AG04449 (cell line): ENCODE results near the gene RPS10.

ENCODE experiments used
- CTCF ChIA-PET: fragments of 350-600 bp; formaldehyde crosslinking; extraction: SDS; loops from one replicate; lab custom pipeline; 2021; ENCODE audit warnings: antibody characterized with exemption; lab: Yijun Ruan, JAX
- POLR2A ChIA-PET: fragments of 400-600, 350-600 bp; formaldehyde crosslinking; extraction: SDS; loops from one replicate; lab custom pipeline; 2020; ENCODE audit warnings: antibody characterized with exemption, inconsistent platforms; lab: Yijun Ruan, JAX
- DNase-seq: peaks from one replicate; pipeline ENCODE4 v3.0.0-alpha.2; 2010; ENCODE audit warnings: low read depth, low spot score
- H3K4me3 ChIP-seq: 2 replicates; pipeline ENCODE4 v1.5.1; 2011; ENCODE audit warnings: low read depth, mild to moderate bottlenecking, control low read depth, low read length
- TF ChIP-seq, protein P1 (sequence below): IDR thresholded peaks from one replicate; pipeline ENCODE4 v1.5.1; 2011; ENCODE audit warnings: mild to moderate bottlenecking, moderate library complexity, low read length, control low read depth, inconsistent platforms; ENCODE audit not compliant: insufficient read depth; ENCODE audit errors: missing control alignments

The RPS10 gene

DNA sequence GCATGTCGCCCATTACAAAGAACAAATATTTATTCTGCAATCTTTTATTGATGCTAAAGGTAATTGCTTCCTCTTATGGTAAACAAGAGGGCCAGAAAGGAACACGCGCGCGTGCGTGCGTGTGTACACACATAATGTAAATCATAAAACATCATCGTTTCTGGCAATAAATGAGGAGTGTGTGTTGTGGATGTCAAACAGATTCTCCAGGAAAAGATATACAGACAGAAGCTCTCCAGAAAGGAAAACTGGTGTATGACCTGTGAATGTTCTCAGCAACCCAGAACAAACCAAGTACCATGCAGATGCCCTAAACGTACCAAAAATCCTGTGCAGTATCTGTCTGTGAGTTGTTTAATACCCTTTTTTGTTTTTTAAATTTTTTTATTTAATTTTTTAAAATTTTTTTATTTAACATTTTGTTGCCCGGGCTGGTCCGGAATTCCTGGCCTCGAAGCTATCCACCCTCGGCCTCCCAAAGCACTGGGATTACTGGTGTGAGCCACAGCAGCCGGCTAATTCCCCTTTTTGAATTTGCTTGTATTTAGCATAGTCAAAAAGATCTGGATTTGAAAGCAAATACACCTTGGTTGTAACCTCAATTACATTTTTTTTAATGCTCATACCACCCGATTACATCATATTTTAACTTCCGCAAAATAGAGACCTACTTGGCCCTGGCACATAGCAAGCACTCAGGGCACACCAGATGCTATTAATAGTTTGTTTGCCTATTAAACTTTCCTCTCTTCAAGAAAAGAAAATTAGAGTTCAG, 32.5 kb downstream of the RPS10 start:
- H3K4me3 ChIP-seq = peak overlapping the region; percentile 83
- POLR2A ChIA-PET = no interaction called here
- no peak for DNase-seq
- TF ChIP-seq, protein P1, sequence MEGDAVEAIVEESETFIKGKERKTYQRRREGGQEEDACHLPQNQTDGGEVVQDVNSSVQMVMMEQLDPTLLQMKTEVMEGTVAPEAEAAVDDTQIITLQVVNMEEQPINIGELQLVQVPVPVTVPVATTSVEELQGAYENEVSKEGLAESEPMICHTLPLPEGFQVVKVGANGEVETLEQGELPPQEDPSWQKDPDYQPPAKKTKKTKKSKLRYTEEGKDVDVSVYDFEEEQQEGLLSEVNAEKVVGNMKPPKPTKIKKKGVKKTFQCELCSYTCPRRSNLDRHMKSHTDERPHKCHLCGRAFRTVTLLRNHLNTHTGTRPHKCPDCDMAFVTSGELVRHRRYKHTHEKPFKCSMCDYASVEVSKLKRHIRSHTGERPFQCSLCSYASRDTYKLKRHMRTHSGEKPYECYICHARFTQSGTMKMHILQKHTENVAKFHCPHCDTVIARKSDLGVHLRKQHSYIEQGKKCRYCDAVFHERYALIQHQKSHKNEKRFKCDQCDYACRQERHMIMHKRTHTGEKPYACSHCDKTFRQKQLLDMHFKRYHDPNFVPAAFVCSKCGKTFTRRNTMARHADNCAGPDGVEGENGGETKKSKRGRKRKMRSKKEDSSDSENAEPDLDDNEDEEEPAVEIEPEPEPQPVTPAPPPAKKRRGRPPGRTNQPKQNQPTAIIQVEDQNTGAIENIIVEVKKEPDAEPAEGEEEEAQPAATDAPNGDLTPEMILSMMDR = no peak
- CTCF ChIA-PET = interaction anchor here (0.7 to 4.4 kb wide), 16 partner anchors 11 to 230 kb away, joined by 3 to 27 read pairs (median 3); partner anchors contain the start of genes HMGA1 and SMIM29

- TF ChIP-seq, protein P1 = peak; percentile 91
- ChIA-PET POLR2A (interaction anchor here (0.6 to 2.2 kb wide), 2 partner anchors 33 to 156 kb away, joined by 3 to 6 read pairs; partner anchors contain the start of gene HMGA1), CTCF (interaction anchor here (0.7 to 4.4 kb wide), 16 partner anchors 12 to 229 kb away, joined by 3 to 27 read pairs (median 4); partner anchors contain the start of genes HMGA1 and SMIM29)
- peak within 1 kb of the TSS; percentile 83 for H3K4me3 ChIP-seq
- DNase-seq = peak; percentile 49
These were observed 33.2 kb downstream of the RPS10 start, which contains the start of gene NUDT3 for GRCh38 chr6:34392497-34393190. Gene NUDT3, minus strand, starts transcription at chr6:34392669. Its CDS starts 307 bp downstream, at chr6:34392362.

DNA sequence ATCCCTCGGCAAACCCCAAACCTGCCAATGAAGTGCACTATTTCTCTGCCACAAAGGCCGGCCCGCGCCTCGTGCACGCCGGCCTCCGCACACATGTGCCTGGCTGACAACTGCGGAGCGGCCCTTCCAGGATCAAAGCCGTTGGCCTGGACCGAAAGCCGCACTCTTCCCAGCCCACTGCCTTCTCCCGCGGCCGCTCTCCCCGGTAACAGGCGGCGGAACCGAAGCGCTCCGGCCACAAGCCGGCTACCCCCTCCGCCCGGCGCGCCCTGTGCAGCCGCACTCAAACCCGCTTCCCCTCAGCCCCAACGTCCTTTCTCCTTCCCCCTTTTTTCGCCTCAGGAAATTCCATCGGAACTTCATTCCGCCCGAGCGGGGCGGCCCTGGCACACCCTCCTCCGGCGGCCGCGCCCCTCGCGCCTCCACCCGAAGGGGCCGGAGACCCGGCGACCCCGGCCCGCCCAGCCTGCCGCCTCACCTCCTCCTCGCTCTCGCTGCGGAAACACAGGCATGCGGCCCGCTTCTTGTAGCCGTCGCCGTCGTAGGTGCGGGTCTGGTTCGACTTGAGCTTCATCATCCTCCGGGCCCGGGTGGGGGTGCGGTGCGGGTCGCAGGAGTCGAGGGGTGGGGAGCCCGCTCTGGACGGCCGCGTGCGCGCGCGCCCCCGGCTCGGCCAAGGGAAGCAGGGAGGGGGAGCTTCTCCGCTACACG, 33.9 kb downstream of the RPS10 start:
- TF ChIP-seq, protein P1 = no peak
- CTCF ChIA-PET = interaction anchor here (0.9 to 4.4 kb wide), 11 partner anchors 11 to 229 kb away, joined by 3 to 27 read pairs (median 4); partner anchors contain the start of genes HMGA1 and SMIM29
- no peak for DNase-seq
- H3K4me3 ChIP-seq = peak overlapping the region; percentile 83
- POLR2A ChIA-PET = interaction anchor here (0.6 to 2.2 kb wide), 2 partner anchors 33 to 155 kb away, joined by 3 to 6 read pairs; partner anchors contain the start of gene HMGA1

- CTCF ChIA-PET = interaction anchor here (0.9 to 4.4 kb wide), 8 partner anchors 11 to 228 kb away, joined by 3 to 27 read pairs (median 4); partner anchors contain the start of gene SMIM29
- DNase-seq = no peak
- POLR2A ChIA-PET = interaction anchor here (1.1 to 2.2 kb wide), 2 partner anchors 34 to 155 kb away, joined by 3 to 6 read pairs; partner anchors contain the start of genes HMGA1 and RPS10
These were observed 34.4 kb downstream of the RPS10 start for GRCh38 chr6:34391473-34391785.

More at GRCh38 chr6:34391473-34391785, 34.4 kb downstream of the RPS10 start:
- TF ChIP-seq, protein P1 = no peak
- H3K4me3 ChIP-seq = peak overlapping the region; percentile 83
